ENCODE measurements around the gene CEPT1. TPM values are rescaled to one million over a fixed set of nuclear protein-coding genes. Genes with fewer than 3 reads are reported as not detected.

Gene CEPT1
- total RNA-seq, 1 donor from 2014 or later = 87.0 TPM

- H3K4me3 Mint-ChIP-seq = peak overlapping the region; percentile 89
- H3K4me1 Mint-ChIP-seq = peaks cover 93% of the 10 kb centered on the region
- DNase-seq (no peak), ATAC-seq (ENCODE audit: low read depth) (no peak)
- ChIA-PET POLR2A (interaction anchor here (0.6 to 7.2 kb wide), 3 partner anchors 8 to 1210 kb away, joined by 3 to 258 read pairs (median 6); no protein-coding TSS in a partner anchor), CTCF (interaction anchor here (1.1 to 2.4 kb wide), 6 partner anchors 8 to 199 kb away, joined by 3 to 9 read pairs (median 4); no protein-coding TSS in a partner anchor)
- H3K27me3 Mint-ChIP-seq = no peaks in the 10 kb centered on the region
- H3K27ac Mint-ChIP-seq = peak overlapping the region; percentile 93
- intact Hi-C loops (cut with micrococcal nuclease) = loop anchor here (2.0 to 5.0 kb wide), 4 partner anchors 13 to 556 kb away; partner anchors contain the start of gene DDX20
- peaks cover 38% of the 10 kb centered on the region for H3K36me3 Mint-ChIP-seq (ENCODE audit: low read depth)
- no peak for TF ChIP-seq CTCF (IDR thresholded peaks at IDR 0.05)
- no peaks in the 10 kb centered on the region for H3K9me3 Mint-ChIP-seq
These were observed 61.5 kb downstream of the CEPT1 start for GRCh38 chr1:111201275-111202090.

- no peaks in the 10 kb centered on the region for H3K27me3 Mint-ChIP-seq
- H3K36me3 Mint-ChIP-seq (ENCODE audit: low read depth) = peaks cover 30% of the 10 kb centered on the region
- ChIA-PET CTCF (interaction anchor here (1.1 to 2.4 kb wide), 6 partner anchors 9 to 198 kb away, joined by 3 to 9 read pairs (median 4); no protein-coding TSS in a partner anchor), POLR2A (interaction anchor here (0.6 to 7.2 kb wide), 7 partner anchors 9 to 488 kb away, joined by 3 to 258 read pairs (median 3); no protein-coding TSS in a partner anchor)
- no peak for TF ChIP-seq CTCF (IDR thresholded peaks at IDR 0.05)
- H3K4me3 Mint-ChIP-seq = peak overlapping the region; percentile 89
- no peaks in the 10 kb centered on the region for H3K9me3 Mint-ChIP-seq
- peak overlapping the region; percentile 93 for H3K27ac Mint-ChIP-seq
- DNase-seq (no peak), ATAC-seq (ENCODE audit: low read depth) (no peak)
- H3K4me1 Mint-ChIP-seq = peaks cover 90% of the 10 kb centered on the region
- intact Hi-C loops (cut with micrococcal nuclease) = loop anchor here (2.0 to 5.0 kb wide), 4 partner anchors 14 to 555 kb away; partner anchors contain the start of gene DDX20
These were observed 62.3 kb downstream of the CEPT1 start for GRCh38 chr1:111202366-111202706.

GRCh38 chr1:111202707-111203623 is 62.9 kb downstream of the CEPT1 start:
- POLR2A ChIA-PET = interaction anchor here (0.5 to 7.2 kb wide), 32 partner anchors 7 to 489 kb away, joined by 3 to 258 read pairs (median 4); partner anchors contain the start of genes CD53, CEPT1, CHI3L2 and DRAM2
- CTCF ChIA-PET = interaction anchor here (1.0 to 2.4 kb wide), 8 partner anchors 11 to 172 kb away, joined by 3 to 14 read pairs (median 4); no protein-coding TSS in a partner anchor
- no peak for TF ChIP-seq CTCF (IDR thresholded peaks at IDR 0.05)
- intact Hi-C loops (cut with micrococcal nuclease) = loop anchor here (1.0 to 5.0 kb wide), 7 partner anchors 10 to 554 kb away; partner anchors contain the start of genes CEPT1, DDX20 and DRAM2
- Mint-ChIP-seq H3K4me1 (peaks cover 90% of the 10 kb centered on the region), H3K27ac (peak overlapping the region; percentile 93), H3K36me3 (ENCODE audit: low read depth) (peaks cover 23% of the 10 kb centered on the region), H3K27me3 (no peaks in the 10 kb centered on the region), H3K4me3 (peak overlapping the region; percentile 89), H3K9me3 (no peaks in the 10 kb centered on the region)
- DNase-seq (no peak), ATAC-seq (ENCODE audit: low read depth) (no peak)

GRCh38 chr1:111203681-111204200 is 63.7 kb downstream of the CEPT1 start:
- ChIA-PET POLR2A (interaction anchor here (0.5 to 7.2 kb wide), 28 partner anchors 8 to 397 kb away, joined by 3 to 258 read pairs (median 4); partner anchors contain the start of genes CD53, CEPT1, CHI3L2 and DRAM2), CTCF (interaction anchor here (0.5 to 2.4 kb wide), 6 partner anchors 11 to 189 kb away, joined by 3 to 14 read pairs (median 6); no protein-coding TSS in a partner anchor)
- peaks cover 16% of the 10 kb centered on the region for H3K36me3 Mint-ChIP-seq (ENCODE audit: low read depth)
- intact Hi-C loops (cut with micrococcal nuclease) = loop anchor here (1.0 to 5.0 kb wide), 9 partner anchors 10 to 554 kb away; partner anchors contain the start of genes CEPT1, DDX20 and DRAM2
- no peaks in the 10 kb centered on the region for H3K27me3 Mint-ChIP-seq
- peak overlapping the region; percentile 89 for H3K4me3 Mint-ChIP-seq
- peaks cover 85% of the 10 kb centered on the region for H3K4me1 Mint-ChIP-seq
- H3K9me3 Mint-ChIP-seq = no peaks in the 10 kb centered on the region
- TF ChIP-seq CTCF (IDR thresholded peaks at IDR 0.05) = no peak
- H3K27ac Mint-ChIP-seq = peak overlapping the region; percentile 93
- DNase-seq = peak; percentile 80
- ATAC-seq (ENCODE audit: low read depth) = peak; percentile 59

All from activated B cell treated with CpG ODN at 0.5 μM for 24 hours (primary cell).